Measurements from ENCODE around the gene CACNA1S.

CACNA1S gene

DNA sequence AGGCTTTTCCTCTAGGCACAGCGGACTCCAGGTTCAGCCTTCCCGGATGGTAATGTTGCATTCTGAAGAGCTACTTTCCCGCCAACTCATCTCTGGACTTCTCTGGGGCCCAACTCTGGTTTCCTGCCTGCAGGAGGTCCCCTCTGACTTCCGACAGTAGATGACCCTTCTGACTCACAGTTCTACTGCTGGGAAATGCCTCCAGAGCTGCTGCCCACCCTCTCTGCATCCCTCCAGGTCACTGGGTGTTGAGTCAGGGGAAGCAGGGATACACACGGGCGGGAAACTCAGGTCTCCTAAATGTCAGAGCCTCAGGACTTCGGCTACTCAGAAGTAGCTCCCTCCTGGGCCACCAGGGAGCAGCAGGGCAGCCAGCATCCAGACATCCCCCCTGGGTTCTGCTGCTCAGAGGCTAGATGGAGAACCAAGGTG, 86.6 kb downstream of the CACNA1S start:
- DNase-seq: no peak

- DNase-seq: no peak
Observed at GRCh38 chr1:201024625-201024998, 87.6 kb downstream of the CACNA1S start.

GRCh38 chr1:201023920-201024624, 88.2 kb downstream of the CACNA1S start:
- DNase-seq: no peak

GRCh38 chr1:201023517-201023902, 88.7 kb downstream of the CACNA1S start, which contains the start of gene KIF21B:
TSS of gene KIF21B (minus strand) at chr1:201023714. CDS start at chr1:201023383, 331 bp downstream.
- peak; percentile 89 for DNase-seq

GRCh38 chr1:201022820-201023516, 89.3 kb downstream of the CACNA1S start:
- peak; percentile 38 for DNase-seq

- no peak for DNase-seq
Observed at GRCh38 chr1:201022493-201022819, 89.8 kb downstream of the CACNA1S start.

DNA sequence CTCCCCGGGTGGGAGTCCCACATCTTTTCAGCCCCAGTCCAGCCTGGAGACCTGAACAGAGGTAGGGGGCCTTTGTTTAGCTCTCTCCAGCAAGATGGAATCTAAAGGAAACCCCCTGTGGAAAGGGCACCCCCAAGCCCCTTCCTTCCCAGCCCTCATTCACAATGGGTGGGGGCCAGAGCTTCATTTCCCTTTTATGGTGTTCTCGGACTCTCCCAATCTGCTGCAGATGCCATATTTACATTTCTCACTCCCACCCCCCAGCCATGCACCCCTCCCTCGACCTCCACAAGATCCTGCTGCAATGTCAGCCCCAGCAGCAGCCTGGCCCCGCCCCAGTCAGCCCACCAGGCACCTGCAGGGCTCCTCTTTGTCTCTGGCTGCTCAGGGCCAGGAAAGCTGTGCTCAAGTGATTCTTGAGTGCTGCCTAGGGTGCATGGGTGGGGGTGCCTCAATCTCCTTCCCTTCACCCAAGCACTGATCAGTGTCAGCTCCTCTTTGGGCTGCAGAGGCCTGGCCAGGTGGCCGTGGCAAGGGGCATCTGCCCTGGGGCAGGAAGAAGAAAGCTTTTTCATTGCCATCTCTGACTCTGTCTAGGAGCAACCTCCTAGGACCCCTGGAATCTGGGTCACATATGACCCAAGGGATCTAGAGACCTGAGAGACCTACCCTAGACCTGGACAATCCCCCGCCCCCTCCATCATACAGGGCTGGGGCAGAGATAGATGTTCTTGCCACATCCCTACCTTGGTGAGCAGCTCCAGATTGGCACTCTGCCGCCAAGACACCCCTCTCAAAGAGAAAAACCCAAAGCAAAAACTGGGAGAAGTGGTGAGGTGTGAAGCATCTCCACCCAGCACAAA, 90.4 kb downstream of the CACNA1S start:
- DNase-seq: no peak

- DNase-seq: no peak
Observed at GRCh38 chr1:201020721-201021629, 91.3 kb downstream of the CACNA1S start.

DNA sequence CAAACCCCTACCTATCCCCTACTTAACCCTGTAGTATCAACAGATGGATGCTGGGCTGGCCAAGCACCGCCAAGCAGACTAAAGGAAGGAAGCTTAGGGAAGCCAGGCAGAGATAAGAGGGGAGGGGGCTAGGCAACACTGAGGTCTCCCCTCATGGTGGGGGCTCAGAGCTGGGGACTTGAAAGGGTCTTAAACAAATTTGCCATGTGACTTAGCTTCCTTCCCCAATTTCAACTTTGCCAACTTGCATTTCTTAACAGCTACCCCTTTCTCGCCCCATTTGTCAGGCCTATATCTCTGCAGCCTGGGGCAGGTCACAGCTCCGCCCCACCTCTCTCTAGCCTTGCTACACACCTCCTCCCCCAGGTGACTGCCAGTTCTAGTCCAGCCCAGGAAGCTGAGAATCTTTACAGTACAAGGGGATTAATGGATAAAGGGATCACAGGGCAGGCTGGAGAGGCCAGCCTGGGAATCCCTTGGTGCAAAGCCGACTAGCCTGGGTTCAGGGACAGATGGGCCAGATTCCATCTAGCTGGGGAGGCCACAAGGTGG, 92.1 kb downstream of the CACNA1S start:
- DNase-seq: no peak

DNA sequence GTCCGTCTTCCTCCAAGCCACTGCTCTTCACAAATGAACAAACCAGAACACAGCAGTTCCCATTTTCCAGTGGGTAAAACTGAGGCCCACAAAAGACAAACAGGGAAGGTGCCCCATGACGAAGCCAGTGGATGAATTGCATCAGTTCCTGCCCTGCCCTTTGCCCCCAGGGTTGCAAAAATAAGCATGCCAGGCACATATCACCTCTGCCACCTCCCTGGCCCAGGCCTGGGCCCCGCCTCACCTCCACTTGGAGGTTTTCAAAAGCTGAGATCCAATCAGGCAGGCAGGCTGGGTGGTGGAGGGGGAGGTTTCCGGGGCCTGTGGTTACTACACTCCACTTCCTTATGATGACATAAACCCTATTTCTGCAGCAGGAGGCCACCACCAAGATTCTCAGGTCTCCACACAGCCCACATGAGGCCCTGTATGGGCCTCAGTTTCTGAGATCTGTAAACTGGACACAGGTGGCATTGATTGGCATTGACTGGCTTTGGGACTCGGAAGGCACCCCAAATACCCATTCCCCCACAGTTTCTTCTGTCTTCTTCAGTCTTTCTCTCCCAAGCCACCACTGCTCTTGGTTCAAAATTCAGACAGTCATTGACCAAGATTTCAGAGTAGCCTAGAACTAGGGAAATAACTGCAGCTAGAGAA, 92.8 kb downstream of the CACNA1S start:
- DNase-seq: peak; percentile 55

GRCh38 chr1:201017828-201018163, 94.4 kb downstream of the CACNA1S start:
- no peak for DNase-seq

GRCh38 chr1:201016943-201017827, 95.0 kb downstream of the CACNA1S start:
- DNase-seq: no peak

DNA sequence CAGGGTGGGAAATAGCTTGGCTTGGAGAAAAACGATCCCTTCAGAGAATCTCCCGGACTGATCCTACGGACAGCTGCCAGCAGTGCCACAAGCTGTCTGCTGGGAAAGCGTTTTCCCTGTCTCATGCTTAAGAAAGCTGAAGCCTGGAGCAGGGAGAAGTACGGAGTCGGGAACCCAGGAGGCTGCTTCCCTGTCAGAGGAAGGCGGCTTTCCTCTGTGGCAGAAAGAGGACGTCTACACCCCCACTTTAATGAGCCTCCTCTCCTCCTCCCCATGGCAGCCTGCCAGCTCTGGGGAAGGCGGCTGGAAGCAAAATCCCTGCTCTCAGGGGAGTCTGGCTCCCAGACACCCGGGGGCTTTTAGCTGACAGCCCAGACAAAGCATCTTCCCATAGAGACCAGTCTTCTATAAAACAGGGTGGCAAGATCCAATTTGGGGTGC, 96.0 kb downstream of the CACNA1S start:
- no peak for DNase-seq

DNA sequence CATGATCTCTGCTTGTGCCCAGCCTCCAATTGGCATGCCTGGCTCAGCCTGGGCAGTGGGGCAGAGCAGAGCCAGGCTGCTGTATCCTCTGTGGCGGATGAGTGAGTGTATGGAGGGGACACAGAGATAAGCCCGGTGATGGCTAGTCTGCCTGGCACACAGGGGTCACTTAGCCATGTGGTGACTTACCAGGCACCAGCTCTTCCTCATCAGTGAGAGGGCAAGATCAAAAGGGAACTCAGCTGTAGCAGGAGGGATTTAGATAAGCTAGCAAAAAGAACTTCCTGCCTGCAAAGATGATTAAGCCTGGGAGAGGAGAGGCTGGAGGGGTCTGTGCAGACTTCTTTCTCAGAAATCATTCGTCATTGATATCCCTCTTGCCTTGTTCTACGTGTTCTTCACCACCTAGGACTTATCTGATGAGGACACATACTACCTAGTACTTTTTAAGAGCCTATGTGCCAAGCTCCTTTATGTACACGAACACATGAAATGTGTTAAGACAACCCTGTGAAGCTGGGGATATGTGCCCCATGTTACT, 96.6 kb downstream of the CACNA1S start:
- no peak for DNase-seq

DNA sequence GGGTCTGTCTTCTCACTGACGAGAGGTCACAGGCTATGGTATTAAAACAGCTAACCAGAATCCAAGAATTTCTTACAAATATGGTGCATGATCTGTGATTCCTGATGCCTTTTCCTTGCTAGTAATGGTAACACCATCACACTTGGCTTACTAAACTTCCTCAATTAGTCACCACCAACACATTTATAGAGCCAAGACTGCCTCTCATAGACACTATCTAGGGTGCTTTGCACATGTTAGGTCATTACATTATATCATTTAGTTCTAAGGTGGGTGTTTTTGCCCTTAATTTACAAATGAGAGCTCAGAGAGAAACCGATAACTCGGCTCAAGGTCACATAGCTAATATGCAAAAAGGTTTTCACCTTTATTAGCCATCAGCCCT, 97.4 kb downstream of the CACNA1S start:
- DNase-seq: no peak

DNA sequence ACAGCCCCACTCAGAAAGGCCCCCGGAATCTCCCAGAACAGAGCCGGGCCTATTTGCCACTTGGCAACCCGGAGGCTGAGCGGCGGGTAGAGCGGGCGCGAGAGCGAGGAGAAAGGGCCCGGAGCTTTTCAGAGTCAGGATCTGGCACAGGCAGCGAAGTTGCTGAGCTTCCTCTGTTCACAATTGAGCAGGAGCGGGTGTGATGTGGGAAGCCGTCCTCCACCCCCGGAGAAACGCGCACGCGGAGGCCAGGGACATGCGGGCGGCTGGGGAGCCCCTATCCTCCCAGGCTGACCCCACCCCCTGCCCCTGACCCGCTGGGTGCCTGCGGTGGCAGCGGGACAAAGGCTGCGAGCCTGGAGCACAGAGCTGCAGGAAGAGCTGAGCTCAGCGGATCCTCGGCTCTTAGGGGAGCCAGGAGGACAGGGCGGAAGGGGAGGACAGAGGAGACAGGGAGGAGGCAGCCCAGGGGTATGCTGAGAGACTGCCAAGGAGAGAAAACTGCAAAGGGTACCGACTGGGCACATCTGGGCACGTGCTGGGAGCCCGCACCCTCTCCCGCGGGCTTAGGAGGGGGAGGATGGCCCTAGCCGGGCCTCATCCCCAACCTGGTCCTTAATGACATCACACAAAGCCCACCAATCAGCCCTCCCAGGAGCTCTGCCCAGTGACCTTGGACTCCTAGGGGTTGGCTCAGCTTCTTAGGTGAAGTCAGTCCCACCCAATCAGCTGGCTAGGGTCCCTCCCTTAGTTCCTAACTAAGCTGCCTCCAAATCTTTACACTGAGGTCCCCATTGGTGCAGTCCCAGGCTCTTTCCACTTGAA, 98.0 kb downstream of the CACNA1S start:
- DNase-seq: no peak

GRCh38 chr1:201013031-201013485, 99.2 kb downstream of the CACNA1S start:
- no peak for DNase-seq

DNA sequence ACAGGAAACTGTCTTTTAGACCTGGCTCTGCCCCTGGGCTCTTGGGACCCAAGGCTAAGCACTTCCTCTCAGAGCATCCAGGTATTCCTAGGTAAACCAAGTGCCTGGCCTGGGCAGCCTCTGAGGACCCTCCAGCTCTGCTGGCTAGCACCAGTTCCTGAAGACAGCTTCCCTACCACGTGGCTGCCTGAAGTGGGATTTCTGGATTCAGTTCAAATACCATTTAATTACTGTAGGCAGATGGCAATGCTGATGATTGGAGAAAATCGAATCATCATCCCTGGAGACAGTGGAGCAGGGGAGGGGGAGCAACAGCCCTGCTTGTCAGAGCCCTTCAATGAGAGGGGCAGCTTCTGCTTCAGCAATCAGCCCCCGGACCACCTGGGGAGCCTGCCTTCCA, 100.6 kb downstream of the CACNA1S start:
- no peak for DNase-seq

GRCh38 chr1:201009962-201010645, 102.1 kb downstream of the CACNA1S start:
- DNase-seq: no peak
